ENCODE results near the gene SH3GLB1.

- TF ChIP-seq POLR2A (IDR thresholded peaks at IDR 0.05; ENCODE audit: low read length) (no peak), GATA1 (IDR thresholded peaks at IDR 0.05; ENCODE audit: low read depth, low read length) (no peak)
These were observed 5.2 kb upstream of the SH3GLB1 start for GRCh38 chr1:86699186-86699585.

All from erythroblast (primary cell).